Keratinocyte (primary cell): ENCODE data around the gene FCSK.

Source experiments
- CTCF ChIP-seq, 3 experiments: IDR thresholded peaks in 1 of 3; conservative IDR thresholded peaks in 1 of 3; optimal IDR thresholded peaks in 1 of 3; 2 replicates in 2 of 3; 3 replicates in 1 of 3; pipeline versions ENCODE3 to v1.5.1; 2011; ENCODE audit warnings: low read length in 3 of 3, mild to moderate bottlenecking in 3 of 3, moderate library complexity in 2 of 3, control low read depth in 1 of 3, inconsistent platforms in 1 of 3; ENCODE audit not compliant: insufficient read depth in 2 of 3; ENCODE audit errors: extremely low read depth in 1 of 3
- EZH2 ChIP-seq: IDR thresholded peaks from one replicate; pipeline ENCODE4 v1.6.1; 2012; ENCODE audit warnings: inconsistent platforms, mild to moderate bottlenecking, low read length, moderate library complexity

GRCh38 chr16:70438585-70438968 lies 15.8 kb upstream of the FCSK start:
- no peak for TF ChIP-seq CTCF (optimal IDR thresholded peaks at IDR 0.05 in 1 of 3, IDR thresholded peaks at IDR 0.05 in 1 of 3, conservative IDR thresholded peaks at IDR 0.05 in 1 of 3; ENCODE audit: extremely low read depth in 1 of 3, insufficient read depth in 2 of 3, low read length in 3 of 3)
- TF ChIP-seq EZH2: no peak
